ENCODE data around the gene RBM5.
"Not testable (repeated sequence)": the region's sequence is repeated elsewhere in the genome, so short reads cannot be mapped to it uniquely, and the experiment has no call there.

Gene RBM5

GRCh38 chr3:50088725-50089608 is at the start of gene RBM5:
RBM5 (plus strand) TSS chr3:50088919; CDS start chr3:50090435, 1,516 bp downstream.
- DNase-seq (ENCODE audit: low spot score): peak; percentile 98

- DNase-seq (ENCODE audit: low spot score): no peak
Observed at GRCh38 chr3:50044976-50045375, 43.7 kb upstream of the RBM5 start.

GRCh38 chr3:50047426-50047825 is 41.3 kb upstream of the RBM5 start:
- no peak for DNase-seq (ENCODE audit: low spot score)

- DNase-seq (ENCODE audit: low spot score): peak; percentile 43
Observed at GRCh38 chr3:50050361-50050760, 38.4 kb upstream of the RBM5 start.

GRCh38 chr3:50057756-50058155 is 31.0 kb upstream of the RBM5 start:
- no peak for DNase-seq (ENCODE audit: low spot score)

- no peak for DNase-seq (ENCODE audit: low spot score)
Observed at GRCh38 chr3:50068134-50068533, 20.6 kb upstream of the RBM5 start.

- DNase-seq (ENCODE audit: low spot score): no peak
Observed at GRCh38 chr3:50078091-50078490, 10.6 kb upstream of the RBM5 start.

- DNase-seq (ENCODE audit: low spot score): no peak
Observed at GRCh38 chr3:50078622-50079021, 10.1 kb upstream of the RBM5 start.

- not testable (repeated sequence) for DNase-seq (ENCODE audit: low spot score)
Observed at GRCh38 chr3:50084951-50085350, 3.8 kb upstream of the RBM5 start.

GRCh38 chr3:50089609-50089945 is 858 bp downstream of the RBM5 start:
- DNase-seq (ENCODE audit: low spot score): no peak

GRCh38 chr3:50090984-50091383 is 2.3 kb downstream of the RBM5 start:
- no peak for DNase-seq (ENCODE audit: low spot score)

- no peak for DNase-seq (ENCODE audit: low spot score)
Observed at GRCh38 chr3:50095352-50095998, 6.8 kb downstream of the RBM5 start.

- no peak for DNase-seq (ENCODE audit: low spot score)
Observed at GRCh38 chr3:50100386-50100785, 11.7 kb downstream of the RBM5 start.

- DNase-seq (ENCODE audit: low spot score): no peak
Observed at GRCh38 chr3:50100956-50101845, 12.5 kb downstream of the RBM5 start.

GRCh38 chr3:50102558-50102957 is 13.8 kb downstream of the RBM5 start:
- no peak for DNase-seq (ENCODE audit: low spot score)

GRCh38 chr3:50111757-50112156 is 23.0 kb downstream of the RBM5 start:
- no peak for DNase-seq (ENCODE audit: low spot score)

GRCh38 chr3:50112462-50112861 is 23.7 kb downstream of the RBM5 start:
- no peak for DNase-seq (ENCODE audit: low spot score)

GRCh38 chr3:50117120-50117519 is 28.4 kb downstream of the RBM5 start:
- DNase-seq (ENCODE audit: low spot score): no peak

- DNase-seq (ENCODE audit: low spot score): no peak
Observed at GRCh38 chr3:50118237-50118636, 29.5 kb downstream of the RBM5 start.

GRCh38 chr3:50119786-50120185 is 31.1 kb downstream of the RBM5 start:
- DNase-seq (ENCODE audit: low spot score): no peak

GRCh38 chr3:50120364-50121071 is 31.8 kb downstream of the RBM5 start:
- no peak for DNase-seq (ENCODE audit: low spot score)
